HG03039 (cell line): ENCODE results near the gene SLC25A29.
A peak's percentile ranks its signal among the peaks of the same experiment; 100 is the strongest.
"Not testable (repeated sequence)": the region's sequence is repeated elsewhere in the genome, so short reads cannot be mapped to it uniquely, and the experiment has no call there.

Experiments
- ATAC-seq: cut with Tn5 transposase; IDR thresholded peaks from one replicate; pipeline ENCODE4 v1.9.1; 2021; ENCODE audit warnings: mild to moderate bottlenecking, moderate library complexity; ENCODE audit not compliant: unreplicated experiment

Gene SLC25A29

DNA sequence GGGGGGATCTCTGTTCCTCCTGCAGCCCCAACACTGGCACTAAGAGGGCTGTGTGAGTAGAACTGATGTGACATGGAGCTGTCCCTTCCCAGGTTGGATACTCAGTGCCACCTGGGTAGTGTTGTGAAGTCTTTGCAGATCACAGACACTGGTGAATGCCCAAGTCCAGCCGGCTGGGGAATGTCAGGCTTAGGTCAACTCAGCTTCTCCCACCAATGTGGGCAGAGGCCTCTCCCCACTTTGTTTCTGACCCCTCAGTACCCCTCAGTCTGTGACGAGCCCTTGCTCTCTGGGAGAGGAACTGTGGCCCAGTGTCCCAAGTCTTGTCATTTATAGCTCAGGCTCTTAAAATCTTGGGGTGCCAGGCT, 11.3 kb downstream of the SLC25A29 start:
- ATAC-seq = no peak

DNA sequence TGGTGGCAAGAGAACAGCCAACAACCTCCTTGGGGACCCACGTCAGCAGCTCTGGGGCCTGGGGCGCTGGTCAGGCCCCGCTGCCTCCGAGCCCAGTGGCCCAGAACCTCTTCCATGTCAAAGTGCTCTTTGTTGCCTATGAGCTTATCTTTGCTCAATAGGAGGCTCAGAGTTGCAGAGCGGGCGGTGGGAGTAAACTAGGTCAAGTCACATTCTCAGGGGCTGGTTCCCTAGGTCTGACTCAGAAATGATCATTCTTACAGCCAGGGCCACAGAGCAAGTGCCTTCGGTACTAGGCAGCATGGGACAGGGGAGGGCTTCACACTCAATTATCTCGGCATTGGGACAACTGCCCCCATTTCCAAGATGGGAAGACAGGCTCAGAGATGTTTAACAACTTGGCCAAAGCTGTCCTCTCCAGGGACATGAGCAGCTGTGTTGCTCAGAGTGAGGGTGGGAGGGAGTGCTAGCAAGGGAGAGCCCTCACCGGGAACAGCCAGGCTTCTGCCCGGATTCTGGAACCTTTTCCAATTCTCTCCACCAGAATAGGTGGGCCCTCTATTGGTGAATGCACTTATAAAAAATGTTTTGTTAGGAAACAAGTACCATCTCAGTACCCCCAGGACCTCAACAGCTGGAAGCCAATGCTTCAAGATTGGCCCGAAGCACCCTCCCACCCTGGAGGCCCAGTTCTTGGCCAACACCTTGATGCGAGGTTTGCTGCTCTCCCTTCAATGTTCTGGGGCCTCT, 11.9 kb downstream of the SLC25A29 start:
- ATAC-seq = no peak

DNA sequence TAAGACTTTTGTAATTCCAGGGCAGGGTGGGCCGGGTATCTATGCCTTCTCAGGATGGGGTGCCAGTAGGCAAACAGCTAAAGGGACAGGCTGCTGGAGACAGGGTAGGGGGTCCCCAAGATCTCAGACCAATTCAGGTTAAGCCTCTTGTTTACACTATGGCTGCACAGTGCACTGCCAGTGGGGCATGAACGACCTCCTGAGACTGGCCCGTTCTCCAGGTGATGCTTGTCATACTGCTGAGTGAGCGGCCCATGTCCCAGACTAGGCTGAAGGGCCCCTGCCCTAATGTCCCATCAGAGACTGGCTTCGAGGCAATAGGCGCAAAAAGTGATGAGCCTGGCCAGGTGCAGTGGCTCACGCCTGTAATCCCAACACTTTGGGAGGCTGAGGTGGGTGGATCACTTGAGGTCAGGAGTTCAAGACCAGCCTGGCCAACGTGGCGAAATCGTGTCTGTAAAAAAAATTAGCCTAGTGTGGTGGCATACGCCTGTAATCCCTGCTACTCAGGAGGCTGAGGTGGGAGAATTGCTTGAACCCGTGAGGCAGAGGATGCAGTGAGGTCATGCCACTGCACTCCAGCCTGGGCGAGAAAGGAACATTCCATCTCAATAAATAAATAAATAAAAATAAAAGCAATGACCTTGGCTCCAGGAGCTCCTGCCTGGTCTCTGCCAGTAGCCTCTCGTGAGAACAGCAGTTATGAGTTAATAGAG, 12.6 kb downstream of the SLC25A29 start:
- ATAC-seq = no peak

DNA sequence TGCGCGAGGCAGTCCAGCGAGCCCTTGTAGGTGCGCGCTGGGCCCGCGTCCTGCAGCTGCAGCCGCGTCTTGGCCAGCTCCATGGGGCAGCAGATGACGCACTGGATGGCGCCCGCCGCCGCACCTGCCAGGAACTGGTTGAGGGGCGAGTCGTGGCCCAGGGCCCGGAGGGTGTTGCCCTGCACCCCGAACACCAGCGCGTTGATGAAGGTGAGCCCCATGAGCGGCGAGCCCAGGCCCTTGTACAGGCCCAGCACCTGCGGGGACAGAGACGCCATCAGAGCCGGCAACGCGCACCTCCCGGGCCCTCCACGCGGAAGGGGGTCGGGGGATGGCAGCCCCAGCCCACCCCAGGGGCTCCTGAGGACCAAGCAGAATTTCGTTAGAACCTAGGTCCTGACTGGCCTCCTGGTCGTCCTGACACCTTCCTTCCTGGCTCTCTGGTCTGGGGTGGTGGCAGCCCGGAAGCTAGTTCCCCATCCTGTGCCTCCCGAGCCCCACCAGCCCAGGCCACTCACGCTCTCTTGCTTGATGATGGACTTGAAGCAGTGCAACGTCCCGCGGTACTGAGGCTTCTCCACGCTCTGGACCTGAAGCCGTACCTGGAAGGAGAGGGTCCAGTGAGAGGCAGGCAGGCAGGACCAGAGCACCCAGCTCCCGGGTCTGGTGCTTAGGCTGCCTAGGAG, 13.3 kb downstream of the SLC25A29 start:
- ATAC-seq = no peak

DNA sequence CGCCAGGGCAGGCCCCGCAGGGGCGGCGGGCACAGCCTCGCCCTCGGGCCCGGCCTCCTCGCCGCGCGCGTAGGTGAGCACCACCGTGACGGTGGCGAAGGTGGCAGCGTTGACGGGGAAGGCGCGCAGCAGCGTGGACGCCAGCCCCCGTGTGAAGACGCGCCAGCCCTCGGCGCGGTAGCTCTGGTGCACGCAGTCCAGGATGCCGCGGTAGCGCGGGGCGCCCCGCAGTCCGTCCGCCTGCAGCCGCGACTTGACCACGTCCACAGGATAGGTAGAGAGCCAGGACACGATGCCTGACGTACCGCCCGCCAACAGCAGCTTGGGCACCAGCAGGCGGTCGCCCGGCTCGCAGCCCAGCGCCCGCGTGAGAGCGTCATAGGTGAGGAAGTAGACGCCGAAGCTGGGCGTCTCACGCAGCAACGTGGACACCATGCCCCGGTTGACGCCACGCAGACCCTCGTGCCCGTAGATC, 13.9 kb downstream of the SLC25A29 start:
- no peak for ATAC-seq

DNA sequence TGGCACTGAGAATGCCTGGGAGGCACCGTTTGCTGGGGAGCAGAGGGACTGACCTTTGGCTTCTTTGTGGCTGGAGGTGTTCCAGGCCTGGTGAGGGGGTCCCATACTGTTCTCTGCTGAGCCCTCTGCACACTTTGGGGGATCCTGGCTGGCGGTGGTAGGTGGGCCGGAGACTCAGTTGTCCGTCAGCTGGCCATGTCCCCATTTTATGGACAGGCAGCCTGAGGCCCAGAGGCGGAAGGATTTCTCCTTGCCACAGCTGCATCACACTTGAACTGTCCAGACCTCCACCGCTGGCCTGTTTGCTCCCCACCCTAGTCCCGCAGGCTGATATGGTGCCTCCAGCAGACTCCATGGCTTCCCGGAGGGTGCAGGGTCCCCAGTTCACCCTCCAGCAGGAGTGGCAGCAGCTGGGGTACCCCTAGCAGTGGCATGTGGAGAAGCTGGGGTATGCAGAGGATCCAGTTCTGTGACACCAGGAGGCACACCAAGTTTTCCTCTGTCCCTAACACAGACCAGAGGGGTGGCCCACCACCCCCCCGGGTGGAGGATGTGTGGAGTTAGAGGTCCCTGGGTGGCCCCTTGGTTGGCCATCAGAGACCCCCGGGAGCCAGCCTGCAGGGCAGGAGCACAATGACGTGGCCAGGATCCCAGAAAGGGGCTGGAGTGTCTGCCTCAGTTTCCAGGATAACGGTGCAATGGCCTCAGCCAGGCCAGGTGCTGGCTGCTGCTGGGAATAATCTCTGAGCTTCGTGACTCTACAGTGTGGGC, 14.8 kb downstream of the SLC25A29 start:
- no peak for ATAC-seq

DNA sequence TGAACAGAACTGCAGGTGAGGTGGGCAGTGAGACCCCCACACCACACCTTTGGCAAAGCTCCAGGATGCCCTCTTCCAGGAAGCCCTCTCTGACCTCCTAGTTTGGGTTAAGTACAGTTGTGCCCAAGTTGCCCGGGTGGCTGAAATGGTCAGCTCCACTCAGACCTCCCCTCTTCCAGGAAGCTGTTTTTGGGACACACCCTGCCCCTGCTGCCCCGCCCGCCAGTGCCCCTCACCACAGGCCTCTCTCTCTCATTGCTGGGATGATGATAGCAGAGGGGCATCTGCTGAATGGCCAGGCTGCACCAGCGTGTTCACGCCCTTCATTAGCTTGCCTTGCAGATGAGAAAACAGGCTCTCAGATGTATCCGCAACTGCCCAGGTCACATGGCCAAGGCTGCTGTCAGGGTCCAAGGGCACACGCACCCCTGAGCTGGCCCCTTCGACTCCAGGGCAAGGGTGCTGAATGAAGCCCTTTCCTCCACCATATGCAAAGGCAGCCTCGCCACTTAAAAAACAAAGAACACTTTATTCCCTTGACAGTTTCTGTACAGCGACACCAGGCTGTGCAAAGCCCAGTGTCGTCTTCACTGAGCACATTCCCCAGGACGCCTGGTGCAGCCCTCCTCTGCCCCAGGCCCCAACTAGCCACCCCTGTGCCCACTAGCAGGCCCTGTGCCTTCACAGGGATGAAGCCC, 15.5 kb downstream of the SLC25A29 start:
- no peak for ATAC-seq

DNA sequence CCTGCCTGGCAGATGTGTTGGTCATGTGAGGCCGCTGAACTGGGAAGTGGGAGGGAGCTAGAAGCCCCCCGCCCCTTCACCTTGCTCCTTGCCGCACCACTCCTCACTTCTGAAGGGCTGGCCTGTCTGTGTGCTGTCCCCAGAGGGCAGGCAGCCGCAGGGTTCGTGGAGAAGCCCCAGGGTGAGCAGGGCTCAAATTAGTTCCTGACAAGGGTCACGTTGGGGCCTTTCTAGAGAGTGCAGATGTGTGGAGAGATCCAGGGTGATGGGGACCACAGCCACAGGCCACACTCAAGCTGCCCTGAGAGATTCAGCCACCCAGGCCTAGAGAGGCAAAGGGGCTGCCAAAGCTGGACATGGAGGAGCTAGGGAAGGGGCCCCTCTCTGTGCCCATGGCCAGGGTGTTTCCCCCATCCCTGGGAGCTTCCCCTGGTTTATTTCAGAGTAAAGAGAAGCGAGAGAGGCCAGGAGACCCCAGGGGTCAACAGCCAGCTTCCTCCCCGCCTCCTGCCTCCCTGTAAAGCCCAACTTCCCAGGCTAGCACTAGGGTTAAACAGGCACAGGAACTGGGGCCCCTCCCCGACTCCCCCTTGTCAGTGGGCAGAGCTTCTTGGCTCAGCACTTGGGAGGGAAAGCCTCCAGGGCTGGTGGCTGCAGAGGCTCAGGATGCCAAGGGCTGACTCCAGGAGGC, 16.2 kb downstream of the SLC25A29 start:
- no peak for ATAC-seq

DNA sequence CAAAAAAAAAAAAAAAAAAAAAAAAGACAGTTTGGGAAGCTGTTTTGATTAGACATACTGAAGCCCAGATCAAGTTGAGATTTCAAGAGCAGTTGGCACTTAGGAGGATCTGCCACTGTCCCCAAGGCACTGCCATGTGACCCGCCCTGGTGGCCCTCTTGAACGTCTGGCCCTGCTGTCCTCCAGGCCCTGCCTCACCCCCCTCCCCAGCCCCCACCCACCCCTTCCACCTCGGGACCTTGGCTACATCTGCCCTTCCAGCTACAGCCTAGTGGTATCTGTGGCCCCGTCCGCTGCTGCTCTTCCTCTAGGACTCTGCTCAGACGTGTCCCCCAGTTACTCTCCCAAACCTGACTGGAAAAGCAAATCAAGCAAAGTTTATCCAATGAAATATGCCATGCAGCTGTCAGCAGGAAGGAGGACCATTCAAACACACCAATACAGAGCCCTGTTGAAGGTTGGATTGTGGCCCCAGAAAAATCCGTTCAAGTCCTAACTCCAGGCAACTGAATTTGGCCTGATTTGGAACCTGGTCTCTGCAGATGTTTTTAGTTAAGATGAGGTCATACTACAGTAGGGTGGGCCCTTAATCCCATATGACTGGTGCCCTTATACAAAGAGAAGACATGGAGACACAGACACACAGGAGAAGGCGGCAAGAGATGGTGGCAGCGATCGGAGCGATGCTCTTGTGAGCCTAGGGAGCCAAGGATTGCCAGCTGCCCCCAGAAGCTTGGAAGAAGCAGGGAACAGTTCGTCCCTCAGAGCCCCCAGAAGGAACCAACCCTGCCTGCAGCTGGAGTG, 17.7 kb downstream of the SLC25A29 start:
- ATAC-seq = no peak

DNA sequence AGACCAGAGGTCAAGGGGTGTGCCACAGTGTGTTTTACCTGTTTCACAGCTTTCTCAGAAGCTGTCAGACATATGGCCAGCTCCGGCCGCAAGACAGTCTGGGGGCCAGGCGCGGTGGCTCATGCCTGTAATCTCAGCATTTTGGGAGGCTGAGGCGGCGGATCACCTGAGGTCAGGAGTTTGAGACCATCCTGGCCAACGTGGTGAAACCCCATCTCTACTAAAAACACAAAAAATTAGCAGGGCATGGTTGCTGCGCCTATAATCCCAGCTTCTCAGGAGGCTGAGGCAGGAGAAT, 18.3 kb downstream of the SLC25A29 start:
- not testable (repeated sequence) for ATAC-seq

DNA sequence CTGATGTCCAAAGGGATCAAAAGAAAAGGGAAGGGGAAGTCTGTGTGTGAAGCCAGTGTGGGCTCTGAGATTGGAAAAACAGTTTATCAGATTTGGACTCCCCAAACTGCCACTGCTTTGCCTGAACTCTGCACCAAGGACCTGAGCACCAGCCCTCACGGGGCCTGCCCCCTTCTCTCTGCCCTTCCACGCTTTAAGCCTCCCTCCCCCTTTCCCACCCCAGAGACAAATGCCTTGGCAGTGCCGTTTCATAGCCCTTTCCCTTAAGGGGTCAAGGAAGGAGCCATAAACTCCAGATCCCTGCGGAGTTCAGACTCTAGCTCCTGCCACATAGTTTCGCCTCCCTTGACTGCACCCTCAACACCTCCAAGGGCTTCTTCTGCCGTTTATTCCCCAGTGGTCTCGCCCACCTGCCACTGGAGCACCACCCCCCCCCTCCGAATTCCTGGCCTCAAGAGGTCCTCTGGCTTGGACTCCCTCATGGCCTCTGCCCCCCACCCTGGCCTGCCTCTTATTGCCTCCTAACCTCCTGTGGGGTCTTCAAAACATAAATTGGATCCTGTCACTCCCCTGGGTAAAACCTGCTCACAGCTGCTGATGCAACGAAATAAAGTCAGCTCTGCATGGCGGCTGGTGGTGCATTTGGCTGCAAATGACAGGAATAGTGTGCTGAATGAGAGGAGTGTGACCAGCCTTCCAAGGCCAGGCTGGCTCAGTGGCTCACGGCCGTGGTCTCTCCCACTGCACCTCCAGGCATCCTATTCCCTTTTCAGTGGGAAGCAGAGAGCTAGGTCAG, 18.8 kb downstream of the SLC25A29 start:
- no peak for ATAC-seq

DNA sequence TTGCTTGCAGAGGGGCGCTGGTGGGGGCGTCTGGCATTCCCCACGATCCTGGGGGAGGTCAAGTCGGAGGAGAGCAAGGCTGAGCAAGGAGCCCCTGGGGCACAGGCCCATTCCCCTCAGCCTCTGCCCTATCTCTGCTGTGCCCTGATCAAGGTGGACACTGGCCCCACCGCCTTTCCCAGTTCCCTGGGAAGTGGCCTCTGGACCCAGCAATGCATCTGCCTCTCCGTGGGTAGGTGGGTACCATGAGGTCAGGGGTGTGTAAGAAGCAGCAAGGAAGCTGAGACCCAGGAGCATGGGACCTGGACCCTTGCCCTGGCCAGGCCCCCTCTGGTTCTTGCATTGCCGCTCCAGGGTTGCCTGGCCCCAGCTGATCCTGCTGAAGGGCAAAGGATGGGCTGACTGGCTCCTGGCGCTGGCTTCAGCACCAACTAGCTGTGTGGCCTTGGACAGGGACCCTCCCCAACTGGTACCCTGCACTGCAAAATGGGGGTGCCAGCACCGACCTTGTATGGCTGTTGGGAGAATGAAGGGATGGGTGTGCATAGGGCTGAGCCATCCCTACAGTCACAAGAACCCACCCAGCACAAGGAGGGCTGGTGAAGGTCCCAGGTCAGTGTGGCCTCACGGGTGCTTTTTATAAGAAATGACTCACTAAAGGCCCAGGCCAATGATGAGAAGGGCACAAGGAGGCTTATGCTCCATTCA, 19.6 kb downstream of the SLC25A29 start:
- no peak for ATAC-seq

DNA sequence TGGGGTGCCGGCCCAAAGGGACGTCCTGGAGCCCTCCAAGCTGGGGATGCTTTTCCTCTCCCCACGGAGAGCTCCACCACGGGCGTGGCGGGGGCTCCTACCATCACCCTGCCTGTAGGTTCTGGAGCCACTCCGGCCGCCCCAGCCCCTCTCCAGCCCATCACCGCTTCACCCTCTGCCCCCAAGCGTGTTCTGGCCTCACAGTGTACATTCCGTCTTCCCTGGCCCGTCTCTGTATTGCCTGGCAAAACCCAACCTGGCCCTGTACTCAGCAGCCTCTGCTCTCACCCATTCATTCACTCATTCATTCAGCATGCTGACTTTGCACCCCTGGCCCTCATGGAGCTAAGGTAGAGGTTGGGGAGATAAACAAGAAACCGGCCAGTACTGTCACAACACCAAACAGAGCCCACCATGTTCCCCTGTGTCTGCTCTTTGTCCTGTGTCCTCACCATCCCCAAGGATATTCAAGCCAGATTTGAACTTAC, 20.3 kb downstream of the SLC25A29 start:
- no peak for ATAC-seq

DNA sequence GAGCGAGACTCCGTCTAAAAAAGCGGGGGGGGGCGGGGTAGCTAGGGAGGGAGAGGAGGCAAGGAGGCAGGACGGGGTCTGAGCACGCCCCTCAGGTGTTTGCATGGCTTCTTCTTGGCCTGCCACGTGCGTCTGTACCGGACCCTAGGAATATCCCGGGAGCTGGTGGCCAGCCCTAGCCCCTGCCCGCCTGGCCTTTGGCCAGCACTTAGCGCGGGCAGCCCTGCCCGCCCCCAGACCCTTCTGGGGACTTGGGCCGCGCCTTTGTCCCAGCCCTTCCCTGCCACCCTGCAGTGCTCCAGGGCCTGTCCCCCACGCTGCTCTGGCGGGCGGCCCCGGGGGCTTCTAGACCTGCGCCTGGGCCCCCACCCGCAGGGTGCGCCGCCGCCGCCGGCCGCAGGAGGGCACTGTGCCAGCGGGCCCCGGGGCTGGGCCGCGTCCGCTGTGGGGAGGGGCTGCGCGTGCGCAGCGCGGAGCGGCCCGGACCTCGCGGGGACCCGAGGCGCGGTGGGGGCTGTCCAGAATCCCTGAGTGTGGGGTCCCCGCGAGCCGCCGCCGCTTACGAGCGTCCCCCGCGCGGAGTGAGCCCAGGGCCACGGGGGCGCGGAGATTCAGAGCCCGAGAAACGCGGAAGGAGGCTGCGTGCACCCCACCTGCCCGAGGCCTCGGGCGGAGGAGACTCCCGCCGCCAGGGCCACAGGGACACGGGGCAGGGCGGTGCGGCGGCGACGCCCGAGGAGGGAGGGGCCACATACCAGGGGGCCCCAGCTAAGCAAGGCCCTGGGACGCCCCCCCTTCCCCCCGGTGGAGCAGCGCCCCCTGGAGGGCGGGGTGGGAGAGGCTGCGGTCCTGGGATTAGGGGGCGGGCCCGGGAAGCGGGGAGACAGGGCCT, 21.0 kb downstream of the SLC25A29 start:
- ATAC-seq = peak; percentile 80

DNA sequence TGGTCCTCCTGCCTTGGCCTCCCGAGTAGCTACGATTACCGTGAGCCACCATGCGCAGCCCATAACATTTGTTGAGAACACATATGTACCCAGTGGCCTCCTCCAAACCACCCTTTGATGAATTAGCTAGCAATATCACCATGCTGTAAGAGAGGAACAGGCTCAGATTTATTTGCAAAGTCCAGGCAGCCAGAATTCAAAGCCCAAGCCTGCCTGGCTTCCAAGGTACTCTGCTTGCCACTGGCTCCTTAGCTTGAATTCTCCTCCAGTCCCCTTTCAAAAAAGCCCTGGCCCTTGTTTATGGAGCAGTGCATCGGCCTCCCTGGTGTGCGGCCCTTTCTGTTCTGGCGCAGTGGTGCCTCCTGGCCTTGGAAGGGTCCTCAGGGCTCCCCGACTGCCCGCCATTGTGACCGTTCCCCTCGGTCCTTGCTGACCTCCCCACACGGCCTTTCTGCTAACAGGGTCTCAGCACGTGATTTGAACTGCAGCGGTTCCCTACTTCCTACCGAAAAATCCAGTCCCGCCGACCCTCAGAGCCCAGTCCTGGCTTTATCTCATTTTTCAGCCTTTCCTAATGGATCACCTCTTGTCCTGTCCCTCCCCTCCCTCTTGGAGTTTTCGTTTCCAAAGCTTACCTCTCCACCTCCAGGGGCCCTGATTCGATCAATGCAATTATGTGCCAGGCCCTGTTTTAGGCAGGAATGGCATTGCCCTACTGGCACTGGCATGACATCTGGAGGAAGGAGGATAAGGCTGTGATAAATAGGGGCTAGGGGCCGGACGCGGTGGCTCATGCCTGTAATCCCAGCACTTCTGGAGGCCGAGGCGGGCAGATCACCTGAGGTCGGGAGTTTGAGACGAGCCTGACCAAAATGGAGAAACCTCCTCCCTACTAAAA, 22.0 kb downstream of the SLC25A29 start:
- no peak for ATAC-seq

DNA sequence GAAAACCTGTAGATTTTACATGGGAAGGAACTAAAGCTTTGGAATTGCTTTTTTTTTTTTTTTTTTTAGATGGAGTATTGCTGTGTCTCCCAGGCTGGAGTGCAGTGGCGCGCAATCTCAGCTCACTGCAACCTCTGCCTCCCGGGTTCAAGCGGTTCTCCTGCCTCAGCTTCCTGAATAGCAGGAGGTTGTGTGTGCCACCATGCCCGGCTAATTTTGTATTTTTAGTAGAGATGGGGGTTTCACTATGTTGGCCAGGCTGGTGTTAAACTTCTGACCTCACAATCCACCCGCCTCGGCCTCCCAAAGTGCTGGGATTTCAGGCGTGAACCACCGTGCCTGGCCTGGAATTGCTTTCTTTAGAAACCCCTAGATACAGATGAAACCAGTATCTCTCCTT, 22.8 kb downstream of the SLC25A29 start:
- ATAC-seq = not testable (repeated sequence)
